CD1c-positive myeloid dendritic cell (primary cell): Measurements from ENCODE around the gene SPTB.
A peak's percentile ranks its signal among the peaks of the same experiment; 100 is the strongest.

Experiments
- DNase-seq: peaks from one replicate; pipeline ENCODE4 v3.0.0-alpha.2; 2016; ENCODE audit errors: extremely low spot score

The SPTB gene

GRCh38 chr14:64766430-64767151 is 113.1 kb downstream of the SPTB start:
- DNase-seq, result no peak

GRCh38 chr14:64765740-64766302 is 113.9 kb downstream of the SPTB start:
- no peak for DNase-seq

GRCh38 chr14:64764641-64765520 is 114.8 kb downstream of the SPTB start:
- peak; percentile 80 for DNase-seq

GRCh38 chr14:64763801-64764621 is 115.7 kb downstream of the SPTB start:
- DNase-seq, result no peak

- no peak for DNase-seq
Observed at GRCh38 chr14:64763085-64763782, 116.5 kb downstream of the SPTB start.

- DNase-seq, result peak; percentile 17
Observed at GRCh38 chr14:64762044-64763034, 117.4 kb downstream of the SPTB start.

- no peak for DNase-seq
Observed at GRCh38 chr14:64761441-64762043, 118.2 kb downstream of the SPTB start.

GRCh38 chr14:64760916-64761315 is 118.8 kb downstream of the SPTB start:
- no peak for DNase-seq

- DNase-seq, result peak; percentile 56
Observed at GRCh38 chr14:64760146-64760755, 119.5 kb downstream of the SPTB start.

GRCh38 chr14:64759555-64759938 is 120.2 kb downstream of the SPTB start:
- DNase-seq, result no peak

GRCh38 chr14:64758691-64759554 is 120.8 kb downstream of the SPTB start:
- DNase-seq, result no peak

GRCh38 chr14:64758025-64758521 is 121.6 kb downstream of the SPTB start:
- no peak for DNase-seq

GRCh38 chr14:64757601-64758000 is 122.1 kb downstream of the SPTB start:
- DNase-seq, result no peak

- DNase-seq, result no peak
Observed at GRCh38 chr14:64756712-64757111, 123.0 kb downstream of the SPTB start.

- peak; percentile 32 for DNase-seq
Observed at GRCh38 chr14:64755781-64756221, 123.9 kb downstream of the SPTB start.

- DNase-seq, result no peak
Observed at GRCh38 chr14:64754685-64755084, 125.0 kb downstream of the SPTB start.

- DNase-seq, result no peak
Observed at GRCh38 chr14:64753999-64754398, 125.7 kb downstream of the SPTB start.

- no peak for DNase-seq
Observed at GRCh38 chr14:64753374-64753773, 126.3 kb downstream of the SPTB start.
